Measurements from ENCODE around the gene ADD2.

The ADD2 gene

GRCh38 chr2:70718736-70719135, 49.3 kb downstream of the ADD2 start:
- no peak for DNase-seq

- no peak for DNase-seq
Measured at GRCh38 chr2:70718241-70718640, 49.8 kb downstream of the ADD2 start.

- DNase-seq, result no peak
Measured at GRCh38 chr2:70717431-70718038, 50.5 kb downstream of the ADD2 start.

GRCh38 chr2:70716951-70717350, 51.0 kb downstream of the ADD2 start:
- no peak for DNase-seq

- no peak for DNase-seq
Measured at GRCh38 chr2:70716131-70716743, 51.8 kb downstream of the ADD2 start.

GRCh38 chr2:70715071-70715985, 52.7 kb downstream of the ADD2 start:
- no peak for DNase-seq

GRCh38 chr2:70714141-70714905, 53.7 kb downstream of the ADD2 start:
- no peak for DNase-seq

- DNase-seq, result no peak
Measured at GRCh38 chr2:70712916-70713315, 55.1 kb downstream of the ADD2 start.

GRCh38 chr2:70711191-70711590, 56.8 kb downstream of the ADD2 start:
- no peak for DNase-seq

GRCh38 chr2:70710038-70710690, 57.8 kb downstream of the ADD2 start:
- no peak for DNase-seq

GRCh38 chr2:70709275-70710037, 58.5 kb downstream of the ADD2 start:
- no peak for DNase-seq

- DNase-seq, result no peak
Measured at GRCh38 chr2:70708376-70709199, 59.4 kb downstream of the ADD2 start.

- no peak for DNase-seq
Measured at GRCh38 chr2:70707706-70708105, 60.3 kb downstream of the ADD2 start.

- no peak for DNase-seq
Measured at GRCh38 chr2:70706026-70706795, 61.8 kb downstream of the ADD2 start.

- DNase-seq, result no peak
Measured at GRCh38 chr2:70705160-70705850, 62.7 kb downstream of the ADD2 start.

GRCh38 chr2:70703900-70704549, 64.0 kb downstream of the ADD2 start:
- no peak for DNase-seq

GRCh38 chr2:70702711-70703395, 65.1 kb downstream of the ADD2 start:
- DNase-seq, result no peak

GRCh38 chr2:70698847-70699246, 69.2 kb downstream of the ADD2 start:
- DNase-seq, result no peak
